Gastrocnemius medialis (tissue), 4 donors: ENCODE results near the gene ADAM17.

Source experiments
- POLR2A ChIP-seq, 2 donors: fragments of 450-650 bp; IDR thresholded peaks; one replicate each; pipeline ENCODE4 v1.6.1; 2017; ENCODE audit warnings: antibody characterized with exemption in 2 of 2, mild to moderate bottlenecking in 2 of 2, moderate library complexity in 2 of 2
- TF ChIP-seq, protein P1 (sequence below), 5 experiments: fragments of 450-650 bp in 3 of 5; fragments of 200-600 bp in 2 of 5; sonication (generic) in 2 of 5; IDR thresholded peaks in 4 of 5; conservative IDR thresholded peaks in 1 of 5; 1 replicate in 4 of 5; 2 replicates in 1 of 5; pipeline ENCODE4 v1.5.1; 2016 to 2019; ENCODE audit warnings: antibody characterized with exemption in 5 of 5, mild to moderate bottlenecking in 3 of 5, moderate library complexity in 3 of 5

DNA sequence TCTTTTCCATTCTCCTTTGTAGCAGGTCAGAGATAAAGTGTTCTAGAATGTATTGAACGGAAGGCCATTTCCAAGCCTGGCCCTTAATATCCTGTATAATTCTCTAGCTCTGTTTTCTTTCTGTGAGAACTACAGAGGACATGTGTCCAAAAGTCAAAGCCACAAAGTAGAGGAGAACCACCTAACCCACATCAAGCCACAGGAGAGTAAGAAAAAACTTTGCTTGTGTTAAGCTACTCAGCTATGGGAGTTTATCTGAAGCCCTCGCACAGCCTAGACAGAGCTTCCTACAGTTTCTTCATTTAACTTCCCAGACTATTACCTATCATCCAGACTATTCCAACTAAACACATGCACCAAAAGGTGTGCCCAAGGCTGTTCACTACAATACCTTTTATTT is 22.0 kb downstream of the ADAM17 start:
- no peak for TF ChIP-seq POLR2A (IDR thresholded peaks at IDR 0.05)
- TF ChIP-seq, protein P1, sequence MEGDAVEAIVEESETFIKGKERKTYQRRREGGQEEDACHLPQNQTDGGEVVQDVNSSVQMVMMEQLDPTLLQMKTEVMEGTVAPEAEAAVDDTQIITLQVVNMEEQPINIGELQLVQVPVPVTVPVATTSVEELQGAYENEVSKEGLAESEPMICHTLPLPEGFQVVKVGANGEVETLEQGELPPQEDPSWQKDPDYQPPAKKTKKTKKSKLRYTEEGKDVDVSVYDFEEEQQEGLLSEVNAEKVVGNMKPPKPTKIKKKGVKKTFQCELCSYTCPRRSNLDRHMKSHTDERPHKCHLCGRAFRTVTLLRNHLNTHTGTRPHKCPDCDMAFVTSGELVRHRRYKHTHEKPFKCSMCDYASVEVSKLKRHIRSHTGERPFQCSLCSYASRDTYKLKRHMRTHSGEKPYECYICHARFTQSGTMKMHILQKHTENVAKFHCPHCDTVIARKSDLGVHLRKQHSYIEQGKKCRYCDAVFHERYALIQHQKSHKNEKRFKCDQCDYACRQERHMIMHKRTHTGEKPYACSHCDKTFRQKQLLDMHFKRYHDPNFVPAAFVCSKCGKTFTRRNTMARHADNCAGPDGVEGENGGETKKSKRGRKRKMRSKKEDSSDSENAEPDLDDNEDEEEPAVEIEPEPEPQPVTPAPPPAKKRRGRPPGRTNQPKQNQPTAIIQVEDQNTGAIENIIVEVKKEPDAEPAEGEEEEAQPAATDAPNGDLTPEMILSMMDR (IDR thresholded peaks at IDR 0.05 in 4 of 5, conservative IDR thresholded peaks at IDR 0.05 in 1 of 5), result no peak
